Bronchial epithelial cell (primary cell): ENCODE data around the gene ZSWIM1. TPM values are rescaled to one million over a fixed set of nuclear protein-coding genes. Genes with fewer than 3 reads are reported as not detected.

Experiments used
- DNase-seq: peaks from one replicate; pipeline ENCODE4 v3.0.0-alpha.2; 2010; ENCODE audit warnings: low read depth
- FAIRE-seq: peaks from 2 replicates; lab custom pipeline; 2011; peaks lifted over from hg19 to GRCh38; lab: Jason Lieb, UNC
- H3K27me3 ChIP-seq: 2 replicates; pipeline ENCODE4 v1.5.1; 2011; ENCODE audit warnings: low read length; ENCODE audit not compliant: control insufficient read depth, insufficient read depth
- H3K36me3 ChIP-seq: 2 replicates; pipeline ENCODE4 v1.5.1; 2011; ENCODE audit warnings: low read length; ENCODE audit not compliant: control insufficient read depth, insufficient read depth
- H3K4me3 ChIP-seq: 2 replicates; pipeline ENCODE4 v1.5.1; 2011; ENCODE audit warnings: mild to moderate bottlenecking, low read depth, low read length, control low read depth
- CTCF ChIP-seq: IDR thresholded peaks from 2 replicates; pipeline ENCODE4 v1.5.1; 2011; ENCODE audit warnings: mild to moderate bottlenecking, moderate library complexity, low read length, control low read depth, inconsistent platforms; ENCODE audit not compliant: insufficient read depth, severe bottlenecking
- total RNA-seq: library from RNA; depleted of rRNA; stranded (reverse); fragments of >200 nt; gene quantifications from 2 replicates; pipeline ENCODE4 v1.2.1, GENCODE V29; 2014

ZSWIM1 gene
- total RNA-seq, 1 donor from 2014 or later, result 1.3 TPM

- FAIRE-seq, result no peak
- Histone ChIP-seq H3K4me3 (peak overlapping the region; percentile 89), H3K27me3 (no peaks in the 10 kb centered on the region), H3K36me3 (peaks cover 9% of the 10 kb centered on the region)
- peak; percentile 45 for DNase-seq
- peak; percentile 12 for TF ChIP-seq CTCF
Observed at GRCh38 chr20:45892049-45892825, 11.2 kb downstream of the ZSWIM1 start.

GRCh38 chr20:45892828-45893500 is 11.9 kb downstream of the ZSWIM1 start:
- Histone ChIP-seq H3K36me3 (peaks cover 11% of the 10 kb centered on the region), H3K27me3 (no peaks in the 10 kb centered on the region), H3K4me3 (no peak overlapping the region)
- FAIRE-seq (no peak), DNase-seq (peak; percentile 57)
- TF ChIP-seq CTCF, result no peak

- no peak for TF ChIP-seq CTCF
- Histone ChIP-seq H3K4me3 (no peak overlapping the region), H3K27me3 (no peaks in the 10 kb centered on the region), H3K36me3 (peaks cover 14% of the 10 kb centered on the region)
- no peak for FAIRE-seq
- DNase-seq, result no peak
Observed at GRCh38 chr20:45893831-45894230, 12.8 kb downstream of the ZSWIM1 start.

- Histone ChIP-seq H3K27me3 (no peaks in the 10 kb centered on the region), H3K4me3 (no peak overlapping the region), H3K36me3 (peaks cover 16% of the 10 kb centered on the region)
- FAIRE-seq (no peak), DNase-seq (no peak)
- TF ChIP-seq CTCF, result no peak
Observed at GRCh38 chr20:45894797-45895196, 13.8 kb downstream of the ZSWIM1 start.

GRCh38 chr20:45896641-45897161 is 15.7 kb downstream of the ZSWIM1 start:
- Histone ChIP-seq H3K36me3 (peaks cover 16% of the 10 kb centered on the region), H3K27me3 (no peaks in the 10 kb centered on the region), H3K4me3 (no peak overlapping the region)
- FAIRE-seq (no peak), DNase-seq (no peak)
- TF ChIP-seq CTCF, result no peak
